H1 (cell line): ENCODE results near the gene TCF25. TPM values are rescaled to one million over a fixed set of nuclear protein-coding genes. Genes with fewer than 3 reads are reported as not detected.

ENCODE experiments used
- CTCF ChIA-PET: fragments of 300-600 bp; sonication (Branson Sonifier 250); formaldehyde crosslinking; loops from one replicate; lab custom pipeline; 2021; ENCODE audit not compliant: partially characterized antibody; lab: Charles Lee
- POLR2A ChIA-PET: fragments of 300-600 bp; sonication (Branson Sonifier 250); formaldehyde crosslinking; loops from one replicate; lab custom pipeline; 2021; ENCODE audit warnings: inconsistent platforms; ENCODE audit not compliant: partially characterized antibody; lab: Charles Lee
- DNase-seq, 2 experiments: peaks; one replicate each; pipeline versions ENCODE4 v3.0.0 to v3.0.0-alpha.2; 2010 to 2022; ENCODE audit warnings: low spot score in 2 of 2, low read depth in 1 of 2, mixed read lengths in 1 of 2
- FAIRE-seq: peaks from 2 replicates; lab custom pipeline; 2011; peaks lifted over from hg19 to GRCh38; lab: Jason Lieb, UNC
- H2AFZ ChIP-seq: 2 replicates; pipeline ENCODE4 v1.8.1; 2012; ENCODE audit warnings: low read length, inconsistent platforms
- H2AK5ac ChIP-seq: 2 replicates; pipeline ENCODE4 v1.6.1; 2013; ENCODE audit warnings: low read depth, low read length
- H2BK120ac ChIP-seq: replicated peaks from 2 replicates; pipeline ENCODE3; 2013; ENCODE audit warnings: low read depth, low read length, inconsistent platforms
- H2BK12ac ChIP-seq: 2 replicates; pipeline ENCODE4 v1.6.1; 2013; ENCODE audit warnings: low read depth, low read length
- H2BK15ac ChIP-seq: 2 replicates; pipeline ENCODE4 v1.6.1; 2013; ENCODE audit warnings: low read length
- H2BK20ac ChIP-seq: 2 replicates; pipeline ENCODE4 v1.6.1; 2013; ENCODE audit warnings: low read length
- H2BK5ac ChIP-seq: 2 replicates; pipeline ENCODE4 v1.6.1; 2013; ENCODE audit warnings: low read depth, low read length
- H3K14ac ChIP-seq: 2 replicates; pipeline ENCODE4 v1.6.1; 2013; ENCODE audit warnings: inconsistent platforms; ENCODE audit not compliant: insufficient read length
- H3K18ac ChIP-seq: 2 replicates; pipeline ENCODE4 v1.6.1; 2013; ENCODE audit warnings: low read length; ENCODE audit errors: extremely low read depth
- H3K23ac ChIP-seq: 2 replicates; pipeline ENCODE4 v1.6.1; 2013; ENCODE audit warnings: inconsistent platforms; ENCODE audit not compliant: insufficient read length
- H3K23me2 ChIP-seq: 2 replicates; pipeline ENCODE4 v1.6.1; 2013; ENCODE audit warnings: low read depth, low read length
- H3K27ac ChIP-seq: 2 replicates; pipeline ENCODE4 v1.6.1; 2011; ENCODE audit warnings: low read depth, low read length, inconsistent platforms
- H3K27me3 ChIP-seq, 4 experiments: replicated peaks in 1 of 4; 1 replicate in 1 of 4; 2 replicates in 3 of 4; pipeline versions ENCODE4 v1.6.1 to v1.8.1; 2011 to 2013; ENCODE audit warnings: low read length in 3 of 4, mild to moderate bottlenecking in 3 of 4, inconsistent platforms in 2 of 4, mixed read lengths in 2 of 4, moderate library complexity in 1 of 4; ENCODE audit not compliant: control insufficient read depth in 3 of 4, insufficient read depth in 3 of 4; ENCODE audit errors: extremely low read depth in 1 of 4
- H3K36me3 ChIP-seq, 4 experiments: 2 replicates each; pipeline versions ENCODE4 v1.6.1 to v1.8.1; 2011 to 2013; ENCODE audit warnings: mild to moderate bottlenecking in 4 of 4, low read length in 3 of 4, moderate library complexity in 2 of 4, control low read depth in 1 of 4, inconsistent platforms in 1 of 4; ENCODE audit not compliant: insufficient read depth in 4 of 4, control insufficient read depth in 2 of 4
- H3K4ac ChIP-seq: replicated peaks from 2 replicates; pipeline ENCODE3; 2013; ENCODE audit warnings: low read length, low read depth, mixed read lengths, inconsistent platforms; ENCODE audit not compliant: insufficient read length
- H3K4me1 ChIP-seq, 4 experiments: replicated peaks in 1 of 4; 1 replicate in 1 of 4; 2 replicates in 3 of 4; pipeline versions ENCODE4 v1.6.1 to v1.8.1; 2011 to 2013; ENCODE audit warnings: low read length in 3 of 4, inconsistent platforms in 2 of 4, mixed read lengths in 1 of 4; ENCODE audit not compliant: insufficient read depth in 4 of 4, control insufficient read depth in 3 of 4
- H3K4me2 ChIP-seq, 2 experiments: 2 replicates each; pipeline versions ENCODE4 v1.6.1 to v1.8.1; 2011 to 2013; ENCODE audit warnings: low read depth in 2 of 2, low read length in 2 of 2, control low read depth in 1 of 2, inconsistent platforms in 1 of 2, mild to moderate bottlenecking in 1 of 2; ENCODE audit not compliant: insufficient read depth in 1 of 2
- H3K4me3 ChIP-seq, 4 experiments: fragments of 200-600, 300-600 bp in 1 of 4; sonication (generic), shearing (Covaris generic), sonication (Bioruptor Twin) in 1 of 4; 2 replicates each; pipeline versions ENCODE4 v1.5.1 to v1.8.1; 2011 to 2016; ENCODE audit warnings: low read length in 4 of 4, low read depth in 3 of 4, control low read depth in 2 of 4, inconsistent platforms in 2 of 4, mild to moderate bottlenecking in 2 of 4, mixed read lengths in 1 of 4, moderate library complexity in 1 of 4; ENCODE audit not compliant: insufficient read depth in 2 of 4; ENCODE audit errors: extremely low read depth in 1 of 4
- H3K56ac ChIP-seq: replicated peaks from 2 replicates; pipeline ENCODE3; 2013; ENCODE audit warnings: low read depth, mild to moderate bottlenecking, mixed read lengths, low read length, inconsistent platforms; ENCODE audit not compliant: insufficient read length
- H3K79me1 ChIP-seq: 2 replicates; pipeline ENCODE4 v1.6.1; 2013; ENCODE audit warnings: low read depth, low read length, control low read depth
- H3K79me2 ChIP-seq, 2 experiments: 2 replicates each; pipeline versions ENCODE4 v1.6.1 to v1.8.1; 2012 to 2013; ENCODE audit warnings: low read length in 2 of 2, mild to moderate bottlenecking in 2 of 2, inconsistent platforms in 1 of 2; ENCODE audit not compliant: insufficient read depth in 2 of 2, control insufficient read depth in 1 of 2
- H3K9ac ChIP-seq, 4 experiments: replicated peaks in 1 of 4; 1 replicate in 1 of 4; 2 replicates in 3 of 4; pipeline versions ENCODE4 v1.6.1 to v1.8.1; 2011 to 2013; ENCODE audit warnings: low read depth in 3 of 4, low read length in 3 of 4, control low read depth in 2 of 4, mild to moderate bottlenecking in 2 of 4, moderate library complexity in 2 of 4, inconsistent platforms in 1 of 4; ENCODE audit errors: extremely low read depth in 1 of 4
- H3K9me3 ChIP-seq, 2 experiments: 2 replicates each; pipeline versions ENCODE4 v1.6.1 to v1.8.1; 2012 to 2013; ENCODE audit warnings: mild to moderate bottlenecking in 2 of 2, moderate library complexity in 2 of 2, control low read depth in 1 of 2, inconsistent platforms in 1 of 2, low read depth in 1 of 2, low read length in 1 of 2, mixed read lengths in 1 of 2; ENCODE audit not compliant: insufficient read depth in 2 of 2
- H4K20me1 ChIP-seq, 2 experiments: replicated peaks in 1 of 2; 2 replicates each; pipeline versions ENCODE3 to v1.8.1; 2011 to 2013; ENCODE audit warnings: inconsistent platforms in 2 of 2, low read length in 2 of 2, mild to moderate bottlenecking in 1 of 2; ENCODE audit not compliant: insufficient read depth in 2 of 2, control insufficient read depth in 1 of 2
- H4K5ac ChIP-seq: 2 replicates; pipeline ENCODE4 v1.6.1; 2013; ENCODE audit warnings: low read length, low read depth, mixed read lengths, inconsistent platforms; ENCODE audit not compliant: insufficient read length
- H4K8ac ChIP-seq: 2 replicates; pipeline ENCODE4 v1.8.0; 2013; ENCODE audit warnings: mild to moderate bottlenecking, moderate library complexity, low read length, inconsistent platforms; ENCODE audit not compliant: insufficient read depth; ENCODE audit errors: extremely low read depth
- H4K91ac ChIP-seq: replicated peaks from 2 replicates; pipeline ENCODE3; 2013; ENCODE audit warnings: low read length, mixed read lengths, inconsistent platforms; ENCODE audit not compliant: insufficient read length
- CBX8 ChIP-seq: fragments of 300-800, 300-1000 bp; sonication (generic); IDR thresholded peaks from 2 replicates; pipeline ENCODE4 v1.7.1; 2016; ENCODE audit warnings: low read depth, low read length, borderline replicate concordance
- CEBPB ChIP-seq: IDR thresholded peaks from 2 replicates; pipeline ENCODE4 v1.6.1; 2012; ENCODE audit warnings: low read depth, low read length
- CHD1 ChIP-seq: IDR thresholded peaks from 2 replicates; pipeline ENCODE4 v1.6.1; 2012; ENCODE audit warnings: low read depth, low read length, improper control_type of control experiment
- CHD2 ChIP-seq: IDR thresholded peaks from 2 replicates; pipeline ENCODE4 v1.6.1; 2012; ENCODE audit warnings: low read length, improper control_type of control experiment
- FOSL1 ChIP-seq: IDR thresholded peaks from 2 replicates; pipeline ENCODE4 v1.6.1; 2011; ENCODE audit warnings: mild to moderate bottlenecking, low read depth, low read length, moderate library complexity; ENCODE audit not compliant: insufficient read depth
- HDAC2 ChIP-seq, 2 experiments: fragments of 300-600 bp in 1 of 2; sonication (generic) in 1 of 2; IDR thresholded peaks; 2 replicates each; pipeline ENCODE4 v1.6.1; 2011 to 2012; ENCODE audit warnings: low read depth in 2 of 2, low read length in 2 of 2, mild to moderate bottlenecking in 2 of 2, moderate library complexity in 2 of 2, borderline replicate concordance in 1 of 2, inconsistent platforms in 1 of 2
- JUND ChIP-seq: IDR thresholded peaks from 2 replicates; pipeline ENCODE4 v1.6.1; 2011; ENCODE audit warnings: mild to moderate bottlenecking, improper control_type of control experiment, low read length
- MAFK ChIP-seq: IDR thresholded peaks from 2 replicates; pipeline ENCODE4 v1.6.1; 2012; ENCODE audit warnings: low read depth, mild to moderate bottlenecking, improper control_type of control experiment, low read length
- POU5F1 ChIP-seq: IDR thresholded peaks from 2 replicates; pipeline ENCODE4 v1.6.1; 2011; ENCODE audit warnings: low read depth, mild to moderate bottlenecking, low read length, moderate library complexity
- RBBP5 ChIP-seq: IDR thresholded peaks from 2 replicates; pipeline ENCODE4 v1.7.1; 2012; ENCODE audit warnings: low read depth, mild to moderate bottlenecking, inconsistent platforms, low read length, moderate library complexity, borderline replicate concordance
- SP4 ChIP-seq: IDR thresholded peaks from 2 replicates; pipeline ENCODE4 v1.6.1; 2012; ENCODE audit warnings: low read length, inconsistent platforms
- TBP ChIP-seq: IDR thresholded peaks from 2 replicates; pipeline ENCODE4 v1.6.1; 2011; ENCODE audit warnings: low read depth, low read length, improper control_type of control experiment
- TEAD4 ChIP-seq: IDR thresholded peaks from 2 replicates; pipeline ENCODE4 v1.6.1; 2012; ENCODE audit warnings: low read depth, low read length, inconsistent platforms, mixed read lengths
- USF2 ChIP-seq: IDR thresholded peaks from 2 replicates; pipeline ENCODE4 v1.6.1; 2011; ENCODE audit warnings: low read length, improper control_type of control experiment
- YY1 ChIP-seq: IDR thresholded peaks from 2 replicates; pipeline ENCODE4 v1.6.1; 2011; ENCODE audit warnings: low read depth, mild to moderate bottlenecking, low read length
- WGBS, 2 experiments: shearing (Covaris generic) in 1 of 2; methylation state at CpG; one replicate each; pipeline versions ENCODE4 v1.1.6 to v1.1.7; 2013 to 2015; ENCODE audit warnings: low lambda C conversion rate in 2 of 2, mixed read lengths in 2 of 2, inconsistent platforms in 1 of 2, low coverage in 1 of 2, missing lambda C conversion rate in 1 of 2; ENCODE audit not compliant: insufficient replicate concordance in 2 of 2, insufficient coverage in 1 of 2, insufficient read length in 1 of 2; ENCODE audit errors: extremely low coverage in 1 of 2, missing lambda C conversion rate in 1 of 2; 5-methylcytosine and 5-hydroxymethylcytosine counted together
- polyA plus RNA-seq, 7 experiments: library from polyadenylated mRNA; depleted of rRNA in 3 of 7; stranded (reverse) in 5 of 7; unstranded in 2 of 7; fragments of >200 nt in 5 of 7; fragments of 200-250 nt in 2 of 7; gene quantifications; 1 replicate in 5 of 7; 2 replicates in 1 of 7; 4 replicates in 1 of 7; pipeline versions ENCODE4 v1.2.1 to v1.2.3, GENCODE V29; 2011 to 2013; ENCODE audit warnings: missing spikeins in 2 of 7, mixed read lengths in 2 of 7
- total RNA-seq: library from RNA; stranded (reverse); fragmentation: NEBNext Ultra II Directional; extraction: Animal tissue kit (Norgen Biotek cat#: 25700); gene quantifications from 2 replicates; pipeline ENCODE4 v1.2.1, GENCODE V29; 2021

TCF25 gene
- total and polyA plus RNA-seq, 2 of the 8 experiments (the other 6 are each of a cell fraction or from before 2014, with no cell fraction given) = 78.1 to 102 TPM

GRCh38 chr16:89884041-89884421, 10.6 kb downstream of the TCF25 start:
- Histone ChIP-seq H3K4me1 (no peaks in the 10 kb centered on the region), H4K8ac (no peak overlapping the region), H3K23me2 (no peaks in the 10 kb centered on the region), H3K14ac (no peak overlapping the region), H3K4me2 (no peak overlapping the region), H3K79me2 (peaks cover 3 to 10% of the 10 kb centered on the region in 2 experiments; a peak in 3 of 4 replicates), H3K27me3 (no peaks in the 10 kb centered on the region), H3K18ac (no peak overlapping the region), H3K27ac (no peak overlapping the region), H2BK20ac (no peak overlapping the region), H2BK5ac (no peak overlapping the region), H3K79me1 (peaks cover 2% of the 10 kb centered on the region), H3K9me3 (peaks cover 0 to 3% of the 10 kb centered on the region in 2 experiments; a peak in 1 of 4 replicates), H4K5ac (no peak overlapping the region), H3K36me3 (peaks cover 10 to 42% (median 31%) of the 10 kb centered on the region in 4 experiments), H3K9ac (no peak overlapping the region), H4K20me1 (peaks cover 0 to 13% of the 10 kb centered on the region in 2 experiments), H2AK5ac (no peak overlapping the region), H2BK12ac (no peak overlapping the region), H2AFZ (no peak overlapping the region), H3K4me3 (no peak overlapping the region), H3K23ac (no peak overlapping the region), H2BK120ac (no peak overlapping the region), H4K91ac (no peak overlapping the region), H2BK15ac (no peak overlapping the region), H3K4ac (no peak overlapping the region), H3K56ac (no peak overlapping the region)
- CTCF ChIA-PET = interaction anchor here (1.0 kb wide), 1 partner anchor 26 kb away, joined by 3 read pairs; no protein-coding TSS in a partner anchor
- DNase-seq (no peak), FAIRE-seq (no peak)
- 89% methylated on average over 8 of the region's 8 CpGs; no CpG with 5 or more reads in 1 of the 2 experiments for WGBS, 2 experiments
- POLR2A ChIA-PET = no interaction called here
- TF ChIP-seq POU5F1 (no peak), FOSL1 (no peak), YY1 (no peak), HDAC2 (IDR thresholded peaks at IDR 0.05; ENCODE audit: borderline replicate concordance in 1 of 2, low read depth in 2 of 2, low read length in 2 of 2) (no peak), CEBPB (no peak), RBBP5 (no peak), CHD2 (no peak), SP4 (no peak), USF2 (no peak), CHD1 (no peak), JUND (no peak), CBX8 (no peak), TEAD4 (no peak), MAFK (no peak), TBP (no peak)
